ENCODE data around the gene SCN7A.

DNA sequence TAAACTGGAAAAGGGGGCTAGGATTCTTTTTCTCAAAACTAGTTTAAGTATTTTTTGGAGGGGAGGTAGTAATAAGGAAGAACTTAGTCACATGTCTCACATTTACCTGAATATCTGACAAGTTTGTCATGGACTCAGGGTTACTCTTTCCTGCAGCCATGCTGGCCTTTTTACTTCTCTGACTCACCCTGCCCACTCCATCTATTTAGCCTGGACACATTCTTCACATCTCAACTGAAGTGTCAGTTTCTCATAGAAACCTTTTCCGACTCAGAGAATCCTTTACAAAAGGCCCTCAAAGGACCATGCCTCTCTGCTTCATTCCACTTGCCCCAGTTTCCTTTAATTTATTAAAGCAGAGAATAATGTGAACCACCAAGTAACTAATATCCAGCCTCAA is 42.6 kb downstream of the SCN7A start:
- TF ChIP-seq, protein P1, sequence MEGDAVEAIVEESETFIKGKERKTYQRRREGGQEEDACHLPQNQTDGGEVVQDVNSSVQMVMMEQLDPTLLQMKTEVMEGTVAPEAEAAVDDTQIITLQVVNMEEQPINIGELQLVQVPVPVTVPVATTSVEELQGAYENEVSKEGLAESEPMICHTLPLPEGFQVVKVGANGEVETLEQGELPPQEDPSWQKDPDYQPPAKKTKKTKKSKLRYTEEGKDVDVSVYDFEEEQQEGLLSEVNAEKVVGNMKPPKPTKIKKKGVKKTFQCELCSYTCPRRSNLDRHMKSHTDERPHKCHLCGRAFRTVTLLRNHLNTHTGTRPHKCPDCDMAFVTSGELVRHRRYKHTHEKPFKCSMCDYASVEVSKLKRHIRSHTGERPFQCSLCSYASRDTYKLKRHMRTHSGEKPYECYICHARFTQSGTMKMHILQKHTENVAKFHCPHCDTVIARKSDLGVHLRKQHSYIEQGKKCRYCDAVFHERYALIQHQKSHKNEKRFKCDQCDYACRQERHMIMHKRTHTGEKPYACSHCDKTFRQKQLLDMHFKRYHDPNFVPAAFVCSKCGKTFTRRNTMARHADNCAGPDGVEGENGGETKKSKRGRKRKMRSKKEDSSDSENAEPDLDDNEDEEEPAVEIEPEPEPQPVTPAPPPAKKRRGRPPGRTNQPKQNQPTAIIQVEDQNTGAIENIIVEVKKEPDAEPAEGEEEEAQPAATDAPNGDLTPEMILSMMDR (IDR thresholded peaks at IDR 0.05; ENCODE audit: insufficient read depth, low read depth, low read length) = no peak
- TF ChIP-seq EZH2 (IDR thresholded peaks at IDR 0.05; ENCODE audit: insufficient read depth, low read length) = no peak
